Liver (tissue), 9 donors: ENCODE results near the gene TM4SF1. TPM values are rescaled to one million over a fixed set of nuclear protein-coding genes. Genes with fewer than 3 reads are reported as not detected.

Source experiments
- DNase-seq: peaks from one replicate; pipeline ENCODE4 v3.0.0-alpha.2; 2017; ENCODE audit warnings: low spot score
- H3K27ac ChIP-seq, 2 donors: one replicate each; pipeline ENCODE4 v1.7.0; 2013; ENCODE audit warnings: inconsistent platforms in 2 of 2, low read length in 2 of 2, control low read depth in 1 of 2, low read depth in 1 of 2, mild to moderate bottlenecking in 1 of 2
- H3K27me3 ChIP-seq, 4 donors: one replicate each; pipeline versions ENCODE4 v1.6.1 to v1.7.0; 2013; ENCODE audit warnings: low read length in 3 of 4, inconsistent platforms in 1 of 4, mild to moderate bottlenecking in 1 of 4, moderate library complexity in 1 of 4; ENCODE audit not compliant: control insufficient read depth in 4 of 4, insufficient read depth in 4 of 4
- H3K36me3 ChIP-seq, 4 donors: one replicate each; pipeline versions ENCODE4 v1.6.1 to v1.7.0; 2013; ENCODE audit warnings: low read length in 3 of 4, mild to moderate bottlenecking in 3 of 4, low read depth in 1 of 4, moderate library complexity in 1 of 4; ENCODE audit not compliant: control insufficient read depth in 4 of 4, insufficient read depth in 3 of 4
- H3K4me1 ChIP-seq, 4 donors: one replicate each; pipeline versions ENCODE4 v1.6.1 to v1.7.0; 2013; ENCODE audit warnings: low read length in 3 of 4, mild to moderate bottlenecking in 3 of 4, moderate library complexity in 1 of 4; ENCODE audit not compliant: control insufficient read depth in 4 of 4, insufficient read depth in 4 of 4
- H3K4me3 ChIP-seq, 3 donors: one replicate each; pipeline versions ENCODE4 v1.6.1 to v1.7.0; 2013; ENCODE audit warnings: low read length in 3 of 3, control low read depth in 1 of 3, low read depth in 1 of 3, mild to moderate bottlenecking in 1 of 3
- H3K9ac ChIP-seq, 2 donors: one replicate each; pipeline ENCODE4 v1.7.0; 2013; ENCODE audit warnings: low read length in 2 of 2, mild to moderate bottlenecking in 2 of 2, moderate library complexity in 2 of 2, control low read depth in 1 of 2, low read depth in 1 of 2
- H3K9me3 ChIP-seq, 4 donors: one replicate each; pipeline versions ENCODE4 v1.6.1 to v1.7.0; 2013; ENCODE audit warnings: low read length in 3 of 4; ENCODE audit not compliant: control insufficient read depth in 4 of 4
- ATF3 ChIP-seq: IDR thresholded peaks from 2 replicates; pipeline ENCODE4 v1.6.1; 2016; ENCODE audit warnings: antibody characterized with exemption
- CTCF ChIP-seq: fragments of 150-350 bp; IDR thresholded peaks from 2 replicates; pipeline ENCODE4 v1.5.1; 2017; ENCODE audit warnings: improper control_type of control experiment, low read depth, low read length; ENCODE audit not compliant: missing input control
- EGR1 ChIP-seq, 2 donors: IDR thresholded peaks; 2 replicates each; pipeline ENCODE4 v1.6.1; 2016 to 2018; ENCODE audit warnings: antibody characterized with exemption in 2 of 2, low read depth in 2 of 2
- FOXA1 ChIP-seq: IDR thresholded peaks from 2 replicates; pipeline ENCODE4 v1.6.1; 2016; ENCODE audit warnings: antibody characterized with exemption
- FOXA2 ChIP-seq: IDR thresholded peaks from 2 replicates; pipeline ENCODE4 v1.6.1; 2016; ENCODE audit warnings: antibody characterized with exemption
- GABPA ChIP-seq, 2 donors: IDR thresholded peaks in 1 of 2; conservative IDR thresholded peaks in 1 of 2; 2 replicates each; pipeline ENCODE4 v1.6.1; 2016; ENCODE audit warnings: antibody characterized with exemption in 2 of 2, mild to moderate bottlenecking in 1 of 2, moderate library complexity in 1 of 2
- HNF4A ChIP-seq, 2 donors: conservative IDR thresholded peaks; 2 replicates each; pipeline ENCODE4 v1.6.1; 2016; ENCODE audit warnings: antibody characterized with exemption in 2 of 2, mild to moderate bottlenecking in 2 of 2
- HNF4G ChIP-seq: IDR thresholded peaks from 2 replicates; pipeline ENCODE4 v1.6.1; 2016; ENCODE audit warnings: antibody characterized with exemption
- JUND ChIP-seq, 2 donors: IDR thresholded peaks; 2 replicates each; pipeline ENCODE4 v1.6.1; 2016; ENCODE audit warnings: antibody characterized with exemption in 2 of 2
- MAX ChIP-seq: IDR thresholded peaks from 2 replicates; pipeline ENCODE4 v1.6.1; 2016; ENCODE audit warnings: antibody characterized with exemption
- NR2F2 ChIP-seq: IDR thresholded peaks from 2 replicates; pipeline ENCODE4 v1.6.1; 2016; ENCODE audit warnings: antibody characterized with exemption
- RAD21 ChIP-seq, 2 donors: IDR thresholded peaks; 2 replicates each; pipeline ENCODE4 v1.6.1; 2016; ENCODE audit warnings: antibody characterized with exemption in 2 of 2, mild to moderate bottlenecking in 2 of 2
- REST ChIP-seq: IDR thresholded peaks from 2 replicates; pipeline ENCODE4 v1.6.1; 2016; ENCODE audit warnings: antibody characterized with exemption, mild to moderate bottlenecking
- SP1 ChIP-seq: IDR thresholded peaks from 2 replicates; pipeline ENCODE4 v1.6.1; 2018; ENCODE audit warnings: antibody characterized with exemption, mild to moderate bottlenecking
- TAF1 ChIP-seq: conservative IDR thresholded peaks from 2 replicates; pipeline ENCODE4 v1.6.1; 2016; ENCODE audit warnings: antibody characterized with exemption, mild to moderate bottlenecking
- YY1 ChIP-seq: IDR thresholded peaks from 2 replicates; pipeline ENCODE4 v1.6.1; 2016; ENCODE audit warnings: antibody characterized with exemption, mild to moderate bottlenecking
- ZBTB33 ChIP-seq: IDR thresholded peaks from 2 replicates; pipeline ENCODE4 v1.6.1; 2016; ENCODE audit warnings: antibody characterized with exemption
- WGBS: extraction: QIAGEN DNeasy Blood & Tissue Kit; methylation state at CpG from one replicate; pipeline ENCODE4 v1.1.7; 2013; 5-methylcytosine and 5-hydroxymethylcytosine counted together
- polyA plus RNA-seq, 2 donors: library from polyadenylated mRNA; stranded (reverse) in 1 of 2; unstranded in 1 of 2; fragments of 200-250 nt in 1 of 2; fragments of >200 nt in 1 of 2; fragmentation: Nextera tagmentation in 1 of 2; extraction: Ambion mirVana in 1 of 2; gene quantifications; one replicate each; pipeline versions ENCODE4 v1.2.1 to v1.2.3, GENCODE V29; 2013 to 2015
- total RNA-seq, 2 donors: library from RNA; depleted of rRNA; stranded (reverse); fragments of >200 nt; gene quantifications; one replicate each; pipeline ENCODE4 v1.2.3, GENCODE V29; 2014
- donor health status: healthy.
- donor health status: healthy.
- donor health status: healthy.
- donor health status: healthy.
- donor health status: healthy.

TM4SF1 gene
- total and polyA plus RNA-seq, 4 donors = 20.0 to 31.5 (median 25.1) TPM

GRCh38 chr3:149364624-149365023 lies 12.8 kb downstream of the TM4SF1 start:
- H3K27me3 ChIP-seq = no peaks in the 10 kb centered on the region
- no peak overlapping the region for H3K9ac ChIP-seq
- no peaks in the 10 kb centered on the region for H3K36me3 ChIP-seq
- 87% methylated on average over 2 of the region's 2 CpGs for WGBS
- no peak for TF ChIP-seq GABPA (IDR thresholded peaks at IDR 0.05 in 1 of 2, conservative IDR thresholded peaks at IDR 0.05 in 1 of 2)
- TF ChIP-seq JUND (IDR thresholded peaks at IDR 0.05) = no peak
- no peak for TF ChIP-seq EGR1 (IDR thresholded peaks at IDR 0.05; ENCODE audit: low read depth in 2 of 2)
- TF ChIP-seq HNF4G = no peak
- no peak for TF ChIP-seq TAF1
- no peak for TF ChIP-seq RAD21 (IDR thresholded peaks at IDR 0.05)
- no peak for TF ChIP-seq ATF3
- H3K9me3 ChIP-seq = no peaks in the 10 kb centered on the region
- no peak for DNase-seq
- no peaks in the 10 kb centered on the region for H3K4me1 ChIP-seq
- H3K27ac ChIP-seq = no peak overlapping the region
- no peak overlapping the region for H3K4me3 ChIP-seq

- Histone ChIP-seq H3K9me3 (no peaks in the 10 kb centered on the region), H3K4me3 (no peak overlapping the region), H3K27ac (no peak overlapping the region), H3K36me3 (no peaks in the 10 kb centered on the region), H3K4me1 (no peaks in the 10 kb centered on the region), H3K9ac (no peak overlapping the region), H3K27me3 (no peaks in the 10 kb centered on the region)
- 90% methylated on average over 2 of the region's 2 CpGs for WGBS
- TF ChIP-seq REST (no peak), FOXA2 (no peak), ZBTB33 (no peak), NR2F2 (no peak), EGR1 (IDR thresholded peaks at IDR 0.05; ENCODE audit: low read depth in 2 of 2) (no peak), SP1 (no peak), GABPA (IDR thresholded peaks at IDR 0.05 in 1 of 2, conservative IDR thresholded peaks at IDR 0.05 in 1 of 2) (no peak), TAF1 (no peak), HNF4G (no peak), ATF3 (no peak), HNF4A (conservative IDR thresholded peaks at IDR 0.05) (no peak), RAD21 (IDR thresholded peaks at IDR 0.05) (no peak), CTCF (no peak), FOXA1 (no peak), YY1 (no peak), JUND (IDR thresholded peaks at IDR 0.05) (no peak), MAX (no peak)
- no peak for DNase-seq
Observed at GRCh38 chr3:149363053-149363452, 14.4 kb downstream of the TM4SF1 start.
